ENCODE results near the gene HNRNPDL.
"Not testable (repeated sequence)": the region's sequence is repeated elsewhere in the genome, so short reads cannot be mapped to it uniquely, and the experiment has no call there.

- TF ChIP-seq, protein P1, sequence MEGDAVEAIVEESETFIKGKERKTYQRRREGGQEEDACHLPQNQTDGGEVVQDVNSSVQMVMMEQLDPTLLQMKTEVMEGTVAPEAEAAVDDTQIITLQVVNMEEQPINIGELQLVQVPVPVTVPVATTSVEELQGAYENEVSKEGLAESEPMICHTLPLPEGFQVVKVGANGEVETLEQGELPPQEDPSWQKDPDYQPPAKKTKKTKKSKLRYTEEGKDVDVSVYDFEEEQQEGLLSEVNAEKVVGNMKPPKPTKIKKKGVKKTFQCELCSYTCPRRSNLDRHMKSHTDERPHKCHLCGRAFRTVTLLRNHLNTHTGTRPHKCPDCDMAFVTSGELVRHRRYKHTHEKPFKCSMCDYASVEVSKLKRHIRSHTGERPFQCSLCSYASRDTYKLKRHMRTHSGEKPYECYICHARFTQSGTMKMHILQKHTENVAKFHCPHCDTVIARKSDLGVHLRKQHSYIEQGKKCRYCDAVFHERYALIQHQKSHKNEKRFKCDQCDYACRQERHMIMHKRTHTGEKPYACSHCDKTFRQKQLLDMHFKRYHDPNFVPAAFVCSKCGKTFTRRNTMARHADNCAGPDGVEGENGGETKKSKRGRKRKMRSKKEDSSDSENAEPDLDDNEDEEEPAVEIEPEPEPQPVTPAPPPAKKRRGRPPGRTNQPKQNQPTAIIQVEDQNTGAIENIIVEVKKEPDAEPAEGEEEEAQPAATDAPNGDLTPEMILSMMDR (IDR thresholded peaks at IDR 0.05): not testable (repeated sequence)
- not testable (repeated sequence) for TF ChIP-seq POLR2A (IDR thresholded peaks at IDR 0.05)
Measured at GRCh38 chr4:82390061-82390460, 40.2 kb downstream of the HNRNPDL start.
